Esophagus (tissue), 2 donors: ENCODE data around the gene DET1. TPM values are rescaled to one million over a fixed set of nuclear protein-coding genes. Genes with fewer than 3 reads are reported as not detected.
A peak's percentile ranks its signal among the peaks of the same experiment; 100 is the strongest.

Experiments
- H3K27ac ChIP-seq, 2 donors: one replicate each; pipeline ENCODE4 v1.5.1; 2013; ENCODE audit warnings: low read depth in 2 of 2, mild to moderate bottlenecking in 2 of 2, inconsistent platforms in 1 of 2, low read length in 1 of 2, moderate library complexity in 1 of 2
- H3K27me3 ChIP-seq, 2 donors: one replicate each; pipeline ENCODE4 v1.6.1; 2013; ENCODE audit warnings: low read length in 2 of 2, control low read depth in 1 of 2, mild to moderate bottlenecking in 1 of 2; ENCODE audit not compliant: insufficient read depth in 2 of 2, control insufficient read depth in 1 of 2
- H3K36me3 ChIP-seq, 2 donors: one replicate each; pipeline ENCODE4 v1.6.1; 2013; ENCODE audit warnings: low read length in 1 of 2; ENCODE audit not compliant: control insufficient read depth in 2 of 2, insufficient read depth in 2 of 2
- H3K4me1 ChIP-seq, 2 donors: one replicate each; pipeline ENCODE4 v1.6.1; 2013; ENCODE audit warnings: low read length in 1 of 2; ENCODE audit not compliant: control insufficient read depth in 2 of 2, insufficient read depth in 2 of 2
- H3K4me3 ChIP-seq, 2 donors: one replicate each; pipeline ENCODE4 v1.5.1; 2013; ENCODE audit warnings: low read length in 2 of 2, mild to moderate bottlenecking in 2 of 2, low read depth in 1 of 2, moderate library complexity in 1 of 2
- H3K9me3 ChIP-seq, 2 donors: one replicate each; pipeline ENCODE4 v1.6.1; 2013; ENCODE audit warnings: mild to moderate bottlenecking in 2 of 2, low read depth in 1 of 2, low read length in 1 of 2, moderate library complexity in 1 of 2; ENCODE audit not compliant: control insufficient read depth in 2 of 2, insufficient read depth in 1 of 2
- WGBS, 2 donors: extraction: QIAGEN DNeasy Blood & Tissue Kit; methylation state at CpG; one replicate each; pipeline ENCODE4 v1.1.7; 2013; 5-methylcytosine and 5-hydroxymethylcytosine counted together
- polyA plus RNA-seq, 2 donors: library from polyadenylated mRNA; stranded (reverse); fragments of 200-250 nt; gene quantifications; one replicate each; pipeline ENCODE4 v1.2.3, GENCODE V29; 2013
- donor health status: healthy with polysubstance abuse.
- donor health status: Bipolar disorder and iron deficiency.

DET1 gene
- under 1 TPM; 0.82 to 0.92 TPM for polyA plus RNA-seq

DNA sequence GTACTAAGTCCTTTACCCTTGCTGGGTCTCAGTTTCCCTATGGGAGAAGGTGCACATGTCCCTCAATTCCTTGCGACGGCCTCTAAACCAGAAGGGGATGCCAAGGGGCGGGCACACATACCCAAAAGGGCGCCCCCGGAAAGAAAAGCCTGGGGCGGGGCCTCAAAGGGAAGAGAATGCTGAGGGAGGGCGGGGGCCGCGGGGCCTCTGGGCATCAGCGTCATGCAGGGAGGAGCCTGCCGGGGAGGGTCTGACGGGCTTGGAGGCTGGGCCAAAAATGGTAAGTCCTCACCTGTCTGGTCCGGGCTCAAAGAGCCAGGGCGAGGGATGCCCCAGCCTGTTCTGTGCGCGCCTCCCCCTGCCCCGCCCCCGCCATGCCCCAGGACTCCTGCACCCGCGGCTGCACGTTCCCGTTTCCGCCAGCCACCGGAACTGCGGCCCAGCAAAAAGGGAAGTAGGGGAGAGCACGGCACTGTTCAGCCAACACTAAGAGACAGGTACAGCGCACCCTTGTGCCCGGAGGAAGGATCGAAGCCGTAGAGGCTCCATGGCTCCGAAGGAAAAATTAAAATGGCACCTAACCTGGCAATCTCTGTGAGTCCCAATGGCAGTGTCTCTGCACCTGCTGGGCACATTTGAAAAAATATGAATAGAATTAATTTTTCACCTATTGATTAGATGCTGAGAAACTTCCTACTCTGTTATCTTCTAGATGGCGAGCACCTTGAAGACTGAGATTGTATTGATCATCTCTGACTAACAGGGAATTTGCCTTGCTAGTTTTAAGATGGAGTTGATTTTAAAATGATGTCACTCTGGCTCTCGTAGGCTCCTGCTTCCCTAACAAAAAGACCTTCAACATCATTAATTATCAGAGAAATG lies at the start of gene DET1:
DET1 (minus strand) TSS at position 434 of the 882 bp plus-strand sequence. CDS start 14,976 bp downstream, outside the sequence.
- WGBS, 2 donors: 2 to 3% methylated on average over 32 to 33 of the region's 33 CpGs

DNA sequence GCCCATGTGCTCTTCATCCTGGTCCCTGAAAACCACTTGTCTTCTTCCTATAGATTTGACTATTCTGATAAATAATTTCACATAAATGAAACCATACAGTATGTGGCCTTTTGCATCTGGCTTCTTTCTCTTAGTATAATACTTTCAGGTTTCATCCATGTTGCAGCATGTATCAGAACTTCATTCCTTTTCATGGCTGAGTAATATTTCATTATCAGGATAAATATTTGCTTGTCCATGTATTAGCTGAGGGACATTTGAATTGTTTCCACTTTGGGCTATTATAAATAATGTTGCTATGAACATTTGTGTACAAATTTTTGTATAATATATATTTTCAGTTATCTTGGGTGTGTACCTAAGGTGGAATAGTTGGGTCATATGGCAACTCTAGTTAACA lies 44.9 kb upstream of the DET1 start:
- Histone ChIP-seq H3K4me1 (no peaks in the 10 kb centered on the region), H3K27ac (no peak overlapping the region), H3K4me3 (no peak overlapping the region), H3K27me3 (no peaks in the 10 kb centered on the region), H3K9me3 (no peaks in the 10 kb centered on the region), H3K36me3 (no peaks in the 10 kb centered on the region)

More for the DNA sequence above, at the start of gene DET1:
- H3K4me1 ChIP-seq: no peaks in the 10 kb centered on the region
- H3K9me3 ChIP-seq: no peaks in the 10 kb centered on the region
- no peaks in the 10 kb centered on the region for H3K36me3 ChIP-seq
- H3K27me3 ChIP-seq: no peaks in the 10 kb centered on the region
- peak within 1 kb of the TSS; percentile 81 to 88 for H3K27ac ChIP-seq
- peak within 1 kb of the TSS; percentile 55 to 63 for H3K4me3 ChIP-seq

DNA sequence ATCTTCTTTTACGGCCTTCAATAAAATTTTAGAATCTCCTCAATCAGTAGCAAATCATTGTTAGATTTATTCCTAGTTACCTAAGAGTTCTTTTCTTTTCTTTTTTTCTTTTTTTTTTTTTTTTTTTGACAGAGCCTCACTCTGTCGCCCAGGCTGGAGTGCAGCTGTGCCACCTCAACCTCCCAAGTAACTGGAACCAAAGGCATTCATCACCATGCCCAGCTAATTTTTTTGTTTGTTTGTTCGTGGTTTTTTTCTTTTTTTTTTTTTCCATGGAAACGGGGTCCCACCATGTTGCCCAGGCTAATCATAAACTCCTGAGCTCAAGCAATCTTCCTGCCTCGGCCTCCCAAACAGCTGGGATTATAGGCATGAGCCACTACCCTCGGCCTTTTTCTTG lies 44.3 kb upstream of the DET1 start:
- Histone ChIP-seq H3K36me3 (no peaks in the 10 kb centered on the region), H3K4me1 (no peaks in the 10 kb centered on the region), H3K4me3 (no peak overlapping the region), H3K27me3 (no peaks in the 10 kb centered on the region), H3K9me3 (no peaks in the 10 kb centered on the region), H3K27ac (no peak overlapping the region)
- WGBS, 2 donors: 76 to 88% methylated on average over 6 of the region's 6 CpGs

DNA sequence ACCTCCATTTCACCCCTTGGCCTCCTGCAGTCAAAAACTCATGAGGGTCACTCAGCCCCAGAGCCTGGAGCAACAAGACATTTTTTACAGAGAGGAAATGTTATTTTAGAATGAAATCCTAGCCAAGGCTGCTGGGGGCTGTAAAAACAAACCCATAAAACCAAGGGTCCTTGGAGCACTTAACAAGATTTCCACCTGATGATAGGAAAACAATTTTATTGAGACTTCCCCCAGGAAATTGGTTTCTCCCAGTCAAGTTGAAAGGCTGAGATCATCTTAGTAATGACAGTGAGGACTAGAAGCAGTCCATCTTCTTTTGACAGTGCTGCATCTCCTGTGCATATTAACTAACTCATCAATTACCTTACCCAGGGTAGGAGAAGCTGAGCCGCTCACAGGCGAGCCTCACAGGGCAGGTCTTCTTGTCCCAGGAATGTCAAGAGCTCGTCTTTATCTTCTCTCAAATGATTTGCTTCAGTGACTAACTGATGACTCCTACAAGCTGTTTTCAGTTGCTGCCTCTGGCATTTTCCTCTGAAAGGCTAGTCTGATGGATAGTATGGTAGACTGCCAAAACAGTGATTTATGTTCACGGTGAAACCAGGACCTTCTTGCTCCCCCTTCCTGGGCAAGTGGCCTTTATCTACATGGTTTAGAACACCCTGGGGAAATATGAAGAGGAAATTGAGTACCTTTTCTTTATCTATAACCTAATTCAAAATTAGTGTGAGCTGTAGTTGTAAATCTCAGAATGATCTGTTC lies 40.1 kb upstream of the DET1 start:
- Histone ChIP-seq H3K4me1 (no peaks in the 10 kb centered on the region), H3K36me3 (no peaks in the 10 kb centered on the region), H3K9me3 (no peaks in the 10 kb centered on the region), H3K27ac (no peak overlapping the region), H3K4me3 (no peak overlapping the region), H3K27me3 (no peaks in the 10 kb centered on the region)
- 46 to 47% methylated on average over 4 of the region's 4 CpGs for WGBS, 2 donors

GRCh38 chr15:88580532-88580931 lies 34.1 kb upstream of the DET1 start:
- no peak overlapping the region for H3K27ac ChIP-seq
- 53 to 65% methylated on average over 4 of the region's 4 CpGs for WGBS, 2 donors

GRCh38 chr15:88579322-88579721 lies 32.8 kb upstream of the DET1 start:
- H3K4me1 ChIP-seq: no peaks in the 10 kb centered on the region
- no peaks in the 10 kb centered on the region for H3K27me3 ChIP-seq
- no peak overlapping the region for H3K27ac ChIP-seq
- H3K4me3 ChIP-seq: no peak overlapping the region
- H3K36me3 ChIP-seq: no peaks in the 10 kb centered on the region
- WGBS, 2 donors: 75% methylated on average over 3 of the region's 3 CpGs
- H3K9me3 ChIP-seq: no peaks in the 10 kb centered on the region

More at GRCh38 chr15:88580532-88580931, 34.1 kb upstream of the DET1 start:
- Histone ChIP-seq H3K9me3 (no peaks in the 10 kb centered on the region), H3K4me1 (no peaks in the 10 kb centered on the region), H3K36me3 (no peaks in the 10 kb centered on the region), H3K4me3 (no peak overlapping the region), H3K27me3 (no peaks in the 10 kb centered on the region)

DNA sequence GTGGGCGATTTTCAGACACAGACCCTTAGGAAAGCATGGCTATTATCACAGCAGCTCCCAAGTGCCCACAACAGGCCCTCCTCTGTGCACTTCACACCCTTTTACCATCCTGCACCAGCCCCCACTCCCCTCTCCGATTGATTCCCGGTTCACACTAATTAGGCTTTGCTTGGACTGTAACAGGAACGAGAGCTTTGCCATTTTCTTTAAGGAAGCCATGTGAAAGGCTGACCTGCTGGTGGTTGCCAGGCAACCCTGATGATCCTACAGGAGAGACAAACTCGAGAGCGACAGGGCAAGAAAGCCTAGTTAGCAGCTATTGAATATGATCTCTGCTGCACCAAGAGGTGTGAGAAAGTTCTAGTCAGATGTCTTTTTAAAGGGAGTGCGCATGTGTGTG lies 28.2 kb upstream of the DET1 start:
- 39 to 43% methylated on average over 7 of the region's 7 CpGs for WGBS, 2 donors
- Histone ChIP-seq H3K27me3 (no peaks in the 10 kb centered on the region), H3K9me3 (no peaks in the 10 kb centered on the region), H3K4me1 (no peaks in the 10 kb centered on the region), H3K36me3 (no peaks in the 10 kb centered on the region), H3K4me3 (no peak overlapping the region), H3K27ac (no peak overlapping the region)

DNA sequence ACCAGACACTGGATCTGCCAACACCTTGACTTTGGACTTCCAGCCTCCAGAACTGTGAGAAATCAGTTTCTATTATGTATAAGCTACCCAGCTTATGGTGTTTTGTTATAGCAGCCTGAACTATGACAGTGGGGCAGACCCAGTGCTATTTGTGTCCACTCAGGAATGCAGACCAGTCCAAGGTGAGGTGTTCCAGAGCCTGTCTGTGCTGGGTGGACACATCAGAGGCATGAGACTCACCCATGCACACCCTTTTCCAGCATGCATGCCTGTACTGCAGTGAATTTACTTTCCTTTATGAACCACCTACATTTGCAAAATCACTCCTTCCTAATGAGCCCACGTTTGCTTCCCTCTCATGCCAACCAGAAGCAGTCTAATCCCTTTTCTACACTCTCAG lies 27.6 kb upstream of the DET1 start:
- Histone ChIP-seq H3K4me3 (no peak overlapping the region), H3K36me3 (no peaks in the 10 kb centered on the region), H3K27ac (no peak overlapping the region), H3K27me3 (no peaks in the 10 kb centered on the region), H3K4me1 (no peaks in the 10 kb centered on the region), H3K9me3 (no peaks in the 10 kb centered on the region)
- WGBS, 2 donors: 41 to 55% methylated on average over 1 of the region's 1 CpG

GRCh38 chr15:88571852-88572259 lies 25.4 kb upstream of the DET1 start:
- H3K27ac ChIP-seq: no peak overlapping the region
- no peaks in the 10 kb centered on the region for H3K4me1 ChIP-seq
- H3K27me3 ChIP-seq: no peaks in the 10 kb centered on the region
- H3K4me3 ChIP-seq: no peak overlapping the region
- H3K9me3 ChIP-seq: no peaks in the 10 kb centered on the region
- H3K36me3 ChIP-seq: no peaks in the 10 kb centered on the region
- WGBS, 2 donors: 39 to 49% methylated on average over 5 of the region's 5 CpGs
